Airway epithelial cell (primary cell): ENCODE results near the gene SHKBP1. TPM values are rescaled to one million over a fixed set of nuclear protein-coding genes. Genes with fewer than 3 reads are reported as not detected.

Source experiments
- total RNA-seq: library from RNA; depleted of rRNA; stranded (reverse); fragments of >200 nt; gene quantifications from 2 replicates; pipeline ENCODE4 v1.2.3, GENCODE V29; 2015

SHKBP1 gene, protein sequence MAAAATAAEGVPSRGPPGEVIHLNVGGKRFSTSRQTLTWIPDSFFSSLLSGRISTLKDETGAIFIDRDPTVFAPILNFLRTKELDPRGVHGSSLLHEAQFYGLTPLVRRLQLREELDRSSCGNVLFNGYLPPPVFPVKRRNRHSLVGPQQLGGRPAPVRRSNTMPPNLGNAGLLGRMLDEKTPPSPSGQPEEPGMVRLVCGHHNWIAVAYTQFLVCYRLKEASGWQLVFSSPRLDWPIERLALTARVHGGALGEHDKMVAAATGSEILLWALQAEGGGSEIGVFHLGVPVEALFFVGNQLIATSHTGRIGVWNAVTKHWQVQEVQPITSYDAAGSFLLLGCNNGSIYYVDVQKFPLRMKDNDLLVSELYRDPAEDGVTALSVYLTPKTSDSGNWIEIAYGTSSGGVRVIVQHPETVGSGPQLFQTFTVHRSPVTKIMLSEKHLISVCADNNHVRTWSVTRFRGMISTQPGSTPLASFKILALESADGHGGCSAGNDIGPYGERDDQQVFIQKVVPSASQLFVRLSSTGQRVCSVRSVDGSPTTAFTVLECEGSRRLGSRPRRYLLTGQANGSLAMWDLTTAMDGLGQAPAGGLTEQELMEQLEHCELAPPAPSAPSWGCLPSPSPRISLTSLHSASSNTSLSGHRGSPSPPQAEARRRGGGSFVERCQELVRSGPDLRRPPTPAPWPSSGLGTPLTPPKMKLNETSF
- total RNA-seq, result 82.3 and 82.8 TPM in 2 replicates

DNA sequence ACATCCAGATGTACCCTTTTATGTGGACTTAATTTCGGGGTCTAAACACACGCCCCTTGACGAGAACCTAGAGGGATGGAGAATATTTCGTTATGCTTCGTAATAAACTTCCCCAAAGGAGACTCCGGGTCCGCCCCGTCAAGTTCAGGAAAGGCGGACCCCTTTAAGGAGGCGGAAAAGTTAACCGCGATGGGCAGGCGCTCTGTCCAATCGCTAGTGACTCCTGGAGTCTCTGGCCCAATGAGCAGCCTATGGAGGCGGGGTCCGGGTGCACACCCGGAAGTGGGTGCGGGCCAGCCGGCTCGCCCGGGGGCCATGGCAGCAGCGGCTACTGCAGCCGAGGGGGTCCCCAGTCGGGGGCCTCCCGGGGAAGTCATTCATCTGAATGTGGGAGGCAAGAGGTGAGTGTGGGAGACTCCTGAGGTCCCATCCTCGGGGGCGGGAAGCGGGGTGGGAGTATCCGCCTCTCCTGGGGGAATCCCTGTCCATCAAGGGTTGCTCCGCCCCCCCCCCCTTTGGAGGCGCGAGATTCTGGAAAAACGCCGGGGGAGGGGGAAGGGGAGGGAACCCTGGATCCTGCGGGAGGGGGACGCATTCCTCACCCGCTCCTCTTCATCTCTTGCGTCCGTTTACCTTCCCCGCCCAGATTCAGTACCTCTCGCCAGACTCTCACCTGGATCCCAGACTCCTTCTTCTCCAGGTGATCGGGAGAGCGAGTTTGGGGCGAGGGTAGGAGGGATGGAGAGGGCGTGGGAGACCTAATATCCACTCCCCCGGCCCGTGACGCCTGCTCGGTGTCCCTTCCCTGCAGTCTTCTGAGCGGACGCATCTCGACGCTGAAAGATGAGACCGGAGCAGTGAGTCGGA is at the start of gene SHKBP1:
SHKBP1 (plus strand) TSS at position 289 of the 867 bp plus-strand sequence; CDS start at position 316, 27 bp downstream.

DNA sequence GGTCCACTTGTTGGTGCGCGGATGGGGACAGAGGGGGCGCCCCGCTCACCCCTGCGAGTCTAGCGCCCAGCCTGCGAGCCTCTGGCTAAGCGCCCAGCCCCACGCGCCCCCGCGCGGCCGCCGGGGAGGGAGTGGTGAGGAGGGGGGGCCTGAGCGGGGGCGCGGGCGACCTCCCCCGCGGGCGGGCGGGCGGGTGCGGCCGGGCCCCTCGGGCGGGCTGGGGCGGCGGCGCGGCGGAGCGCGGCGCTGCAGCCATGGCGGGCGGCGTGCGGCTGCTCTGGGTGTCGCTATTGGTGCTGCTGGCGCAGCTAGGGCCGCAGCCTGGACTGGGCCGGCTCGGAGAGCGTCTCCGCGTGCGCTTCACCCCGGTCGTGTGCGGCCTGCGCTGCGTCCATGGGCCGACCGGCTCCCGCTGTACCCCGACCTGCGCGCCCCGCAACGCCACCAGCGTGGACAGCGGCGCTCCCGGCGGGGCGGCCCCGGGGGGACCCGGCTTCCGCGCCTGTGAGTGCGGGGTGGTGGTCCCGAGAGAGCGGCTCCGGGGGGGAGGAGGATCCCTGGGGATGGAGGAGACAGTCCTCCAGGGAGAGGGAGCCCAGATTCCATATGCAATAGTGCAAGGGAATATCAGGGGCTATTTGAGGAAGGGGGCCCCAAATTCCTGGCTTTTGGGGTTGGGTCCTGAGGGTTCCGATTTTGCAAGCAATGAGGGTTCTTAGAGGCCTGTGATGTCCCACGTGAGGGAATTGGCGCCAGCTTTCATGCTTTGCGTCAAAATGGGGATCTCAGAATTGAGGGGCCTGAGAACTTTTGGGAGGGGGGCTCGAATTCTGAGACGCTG is 24.7 kb downstream of the SHKBP1 start, which contains the start of gene LTBP4:
LTBP4 (plus strand) TSS at position 236 of the 841 bp plus-strand sequence; CDS start at position 255, 19 bp downstream.

Other genes with a start within 250 kb of the SHKBP1 start
- 5.9 and 19.9 TPM in 2 replicates for gene C19orf47, start 228.5 kb upstream of the SHKBP1 start, total RNA-seq
- 306 and 337 TPM in 2 replicates for gene PLD3, start 228.2 kb upstream of the SHKBP1 start, total RNA-seq
- gene HIPK4, start 186.7 kb upstream of the SHKBP1 start, total RNA-seq, result not detected in 2 replicates
- 1.4 and 1.6 TPM in 2 replicates for gene PRX, start 163.5 kb upstream of the SHKBP1 start, total RNA-seq
- gene SERTAD1, start 150.9 kb upstream of the SHKBP1 start, total RNA-seq, result 33.6 and 36.6 TPM in 2 replicates
- gene SERTAD3, start 132.5 kb upstream of the SHKBP1 start, total RNA-seq, result 24.3 and 27.8 TPM in 2 replicates
- 191 and 239 TPM in 2 replicates for gene BLVRB, start 111.1 kb upstream of the SHKBP1 start, total RNA-seq
- 0.07 and 0.28 TPM in 2 replicates for gene SPTBN4, start 109.9 kb upstream of the SHKBP1 start, total RNA-seq
- gene LTBP4, start 24.5 kb downstream of the SHKBP1 start, total RNA-seq, result 77.5 and 90.4 TPM in 2 replicates
- 18.9 and 19.9 TPM in 2 replicates for gene NUMBL, start 113.8 kb downstream of the SHKBP1 start, total RNA-seq
- 18.1 and 43.4 TPM in 2 replicates for gene COQ8B, start 140.0 kb downstream of the SHKBP1 start, total RNA-seq
- 40.4 and 44.4 TPM in 2 replicates for gene ITPKC, start 140.2 kb downstream of the SHKBP1 start, total RNA-seq
- 2.5 and 2.8 TPM in 2 replicates for gene ACTMAP, start 173.6 kb downstream of the SHKBP1 start, total RNA-seq
- gene SNRPA, start 174.3 kb downstream of the SHKBP1 start, total RNA-seq, result 111 and 151 TPM in 2 replicates
- gene MIA, start 198.6 kb downstream of the SHKBP1 start, total RNA-seq, result 0.88 and 0.92 TPM in 2 replicates
- gene RAB4B, start 201.4 kb downstream of the SHKBP1 start, total RNA-seq, result 23.0 and 30.3 TPM in 2 replicates
- gene EGLN2, start 222.3 kb downstream of the SHKBP1 start, total RNA-seq, result 66.5 and 80.6 TPM in 2 replicates